Stimulated activated CD4-positive, alpha-beta T cell treated with anti-CD3 and anti-CD28 coated beads, Interleukin-1b, Interleukin-23, amount 100 ng/mL, for 1 hour (primary cell): Measurements from ENCODE around the gene PIR.

Source experiments
- DNase-seq, 2 donors: peaks; one replicate each; pipeline ENCODE4 v3.0.0-alpha.2; 2020; ENCODE audit warnings: low read depth in 2 of 2

Gene PIR

DNA sequence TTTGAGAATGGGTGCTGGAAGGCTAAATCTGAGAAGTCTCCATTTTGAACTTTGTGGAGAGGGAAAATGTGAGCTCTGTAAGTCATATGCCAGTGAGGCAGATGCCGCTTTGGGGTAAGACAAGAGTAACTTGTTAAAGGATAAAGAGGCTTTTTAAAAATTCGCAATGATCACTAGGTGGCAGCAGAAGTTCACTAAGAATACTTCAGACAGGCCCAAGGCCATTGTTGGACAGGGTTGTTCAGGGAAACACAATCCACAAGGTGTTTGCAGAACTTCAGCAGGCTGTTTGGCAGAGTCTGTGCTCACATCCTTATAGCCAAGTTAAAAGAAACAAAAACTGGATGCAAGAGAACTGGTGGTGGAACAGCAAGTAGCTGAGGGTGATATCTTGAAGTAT is 144.1 kb downstream of the PIR start:
- no peak for DNase-seq

DNA sequence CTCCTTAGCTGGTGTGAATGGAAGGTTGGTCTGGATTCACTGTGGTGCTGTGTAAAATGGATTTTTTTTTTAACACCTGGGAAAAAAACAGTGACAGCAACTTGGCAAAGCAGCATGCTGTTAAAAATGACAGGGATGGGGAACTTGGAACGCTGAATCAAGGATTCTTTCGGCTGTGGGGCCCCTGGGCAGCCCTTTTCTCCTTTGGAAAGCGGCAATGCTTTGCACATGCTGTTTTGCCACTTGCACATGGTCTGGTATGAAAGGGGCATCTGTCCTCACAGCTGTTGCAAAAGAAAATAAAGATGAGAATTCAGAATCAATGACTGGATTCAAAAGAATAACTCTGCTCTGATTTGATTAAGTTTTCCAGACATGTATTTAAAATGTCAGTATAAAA is 147.2 kb downstream of the PIR start:
- DNase-seq: no peak

DNA sequence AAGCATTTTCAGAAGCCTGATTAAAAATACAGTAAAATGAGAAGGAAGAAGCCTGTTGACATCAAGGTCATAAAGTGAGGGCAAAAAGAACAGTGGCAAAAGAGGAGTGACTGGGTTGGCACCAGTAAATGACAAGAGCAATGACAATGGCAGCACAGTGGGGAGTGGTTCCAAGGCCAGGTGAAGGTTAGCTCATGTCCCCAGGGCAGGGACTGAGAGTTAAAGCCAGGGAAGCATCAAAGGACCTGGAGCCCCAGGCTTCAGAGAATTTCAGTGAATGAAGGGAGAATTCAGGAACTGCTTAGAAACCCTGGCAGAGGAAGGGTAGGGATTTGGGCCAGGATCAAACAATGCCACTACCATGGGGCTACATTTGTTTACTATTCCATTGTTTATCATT is 149.0 kb downstream of the PIR start:
- DNase-seq: no peak

DNA sequence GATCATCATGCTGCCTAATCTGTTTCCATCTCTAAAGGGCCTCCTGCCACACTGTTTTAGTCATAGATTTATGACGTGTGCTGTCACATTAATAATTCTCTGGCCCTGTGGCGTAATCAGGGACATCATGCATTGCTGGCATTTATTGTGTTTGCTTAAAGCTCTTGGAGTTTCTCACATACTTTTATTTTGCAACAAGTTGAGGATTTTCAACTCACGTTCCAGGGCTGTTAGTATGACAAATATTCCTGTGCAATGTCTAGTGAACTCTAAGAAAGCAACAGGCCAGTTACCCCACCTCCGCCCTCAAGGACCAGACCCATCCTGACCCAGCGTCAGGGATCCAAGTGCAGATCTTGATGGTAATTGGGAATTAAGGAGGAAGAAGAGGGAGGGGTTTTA is 150.1 kb downstream of the PIR start:
- no peak for DNase-seq

DNA sequence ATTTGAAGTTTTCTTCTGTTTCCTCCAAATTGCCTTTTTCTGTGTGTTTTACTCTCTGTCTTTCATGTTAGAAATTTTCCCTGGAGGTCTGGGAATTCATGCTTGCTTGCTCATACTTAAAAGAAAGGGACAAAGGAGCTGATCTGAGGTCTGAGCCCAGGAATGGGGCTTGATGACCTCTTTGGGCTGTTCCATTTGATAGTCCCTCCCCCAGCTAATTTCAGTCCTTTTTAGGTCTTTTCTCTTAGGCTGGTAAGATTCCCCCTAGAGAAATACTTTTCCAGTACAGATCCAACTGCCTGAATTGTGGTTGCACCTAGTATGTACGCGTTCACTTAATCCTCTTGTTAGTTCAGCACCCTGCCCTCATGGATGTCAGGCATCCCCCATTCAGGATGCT is 152.3 kb downstream of the PIR start:
- no peak for DNase-seq

DNA sequence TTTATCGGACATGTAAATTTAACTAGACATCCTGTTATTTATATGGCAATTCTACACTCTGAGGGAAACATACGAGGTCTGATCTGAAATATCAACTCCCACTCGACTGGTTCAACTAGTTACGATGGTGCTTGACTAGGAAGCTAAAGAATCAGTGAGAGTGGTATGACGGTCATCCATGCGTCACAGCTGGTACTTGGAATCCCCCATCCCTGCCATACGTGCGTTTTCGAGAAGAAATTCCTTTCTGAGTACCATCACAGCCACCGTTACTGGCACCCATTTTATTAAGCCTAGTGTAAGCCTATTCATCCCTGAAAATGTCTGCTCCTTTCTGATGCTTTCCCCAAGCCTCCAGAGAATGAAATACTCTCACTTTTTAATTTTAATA is 157.1 kb downstream of the PIR start:
- no peak for DNase-seq

DNA sequence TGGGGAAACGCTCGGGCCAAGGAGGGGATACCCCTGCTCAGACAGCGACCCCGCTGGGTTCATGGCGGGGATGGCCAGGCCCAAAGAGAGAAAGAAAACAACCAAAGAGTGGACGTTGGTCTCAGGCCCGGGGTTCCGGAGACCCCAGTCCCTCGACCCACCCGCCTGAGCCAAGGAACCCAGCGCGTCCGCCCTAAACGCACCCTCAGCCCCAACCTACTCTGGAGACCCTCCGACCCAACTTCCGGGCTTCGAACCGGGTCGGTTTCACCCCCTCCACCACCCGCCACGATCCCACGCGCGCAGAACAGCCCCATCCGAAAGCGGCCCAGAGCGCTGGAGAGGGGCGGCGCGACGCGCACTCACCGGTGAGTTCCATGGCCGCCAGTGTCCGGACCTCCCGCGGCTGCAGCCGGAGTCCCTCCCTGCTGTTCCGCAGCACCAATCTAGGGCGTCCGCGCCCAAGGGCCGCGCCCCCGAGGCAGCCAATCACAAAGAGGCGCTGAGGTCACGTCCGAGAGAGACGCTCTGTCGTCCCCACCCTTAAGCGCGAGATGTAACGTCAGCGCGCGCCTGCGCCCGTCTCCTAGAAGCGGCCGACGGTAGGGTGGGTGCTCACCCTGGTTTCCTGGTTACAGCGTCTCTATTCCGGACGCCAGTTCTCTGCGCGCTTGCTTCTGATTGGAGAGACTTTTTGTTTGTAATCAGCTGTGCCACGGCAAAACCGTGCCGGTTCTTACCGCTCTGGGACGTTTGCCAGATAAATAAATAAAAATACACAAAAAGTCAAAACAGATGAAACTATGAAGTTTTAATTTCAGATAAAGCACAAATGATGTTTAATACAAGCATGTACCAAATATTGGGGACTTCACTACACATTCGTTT is 157.8 kb downstream of the PIR start, which contains the start of gene PIGA:
Gene PIGA (minus strand): TSS at position 389 of the 888 bp plus-strand sequence. CDS start 3,593 bp downstream, outside the sequence.
- peak; percentile 59 to 69 for DNase-seq
